DMS79 (cell line): ENCODE measurements around the gene TK1.
A peak's percentile ranks its signal among the peaks of the same experiment; 100 is the strongest.

Source experiments
- DNase-seq: peaks from one replicate; lab custom pipeline; 2025; lab: John Stamatoyannopoulos, UW

The TK1 gene

GRCh38 chr17:78219396-78220150, 32.7 kb upstream of the TK1 start:
- no peak for DNase-seq

- DNase-seq = no peak
Observed at GRCh38 chr17:78214706-78215061, 27.8 kb upstream of the TK1 start.

GRCh38 chr17:78214016-78214705, 27.3 kb upstream of the TK1 start, which contains the start of gene BIRC5:
Gene BIRC5, plus strand, starts transcription at chr17:78214253. Its CDS starts 64 bp downstream, at chr17:78214317.
- peak; percentile 47 for DNase-seq

GRCh38 chr17:78211032-78211431, 24.2 kb upstream of the TK1 start:
- DNase-seq = no peak

- no peak for DNase-seq
Observed at GRCh38 chr17:78210111-78210510, 23.3 kb upstream of the TK1 start.

GRCh38 chr17:78208486-78208885, 21.6 kb upstream of the TK1 start:
- DNase-seq = no peak

- DNase-seq = no peak
Observed at GRCh38 chr17:78206298-78206697, 19.4 kb upstream of the TK1 start.

- no peak for DNase-seq
Observed at GRCh38 chr17:78205124-78205775, 18.4 kb upstream of the TK1 start.

GRCh38 chr17:78204387-78205123, 17.7 kb upstream of the TK1 start:
- no peak for DNase-seq

GRCh38 chr17:78202666-78203065, 15.8 kb upstream of the TK1 start:
- no peak for DNase-seq

GRCh38 chr17:78200451-78200850, 13.6 kb upstream of the TK1 start:
- no peak for DNase-seq

GRCh38 chr17:78197147-78197832, 10.4 kb upstream of the TK1 start:
- no peak for DNase-seq

GRCh38 chr17:78196716-78197115, 9.9 kb upstream of the TK1 start:
- no peak for DNase-seq

GRCh38 chr17:78185981-78186691, 716 bp downstream of the TK1 start:
- DNase-seq = no peak

GRCh38 chr17:78184868-78185267, 2.0 kb downstream of the TK1 start:
- DNase-seq = no peak

GRCh38 chr17:78184351-78184750, 2.5 kb downstream of the TK1 start:
- DNase-seq = no peak

GRCh38 chr17:78183916-78184315, 2.9 kb downstream of the TK1 start:
- DNase-seq = no peak

- no peak for DNase-seq
Observed at GRCh38 chr17:78182504-78182903, 4.3 kb downstream of the TK1 start.

- no peak for DNase-seq
Observed at GRCh38 chr17:78180508-78180907, 6.3 kb downstream of the TK1 start.

GRCh38 chr17:78180083-78180482, 6.8 kb downstream of the TK1 start:
- no peak for DNase-seq

GRCh38 chr17:78179372-78179771, 7.5 kb downstream of the TK1 start:
- no peak for DNase-seq
